NCI-H1930 (cell line): ENCODE data around the gene ZBTB8B.
"Not testable (repeated sequence)": the region's sequence is repeated elsewhere in the genome, so short reads cannot be mapped to it uniquely, and the experiment has no call there.

ENCODE experiments used
- DNase-seq, 2 experiments: peaks; one replicate each; lab custom pipeline; 2025; lab: John Stamatoyannopoulos, UW

Gene ZBTB8B

DNA sequence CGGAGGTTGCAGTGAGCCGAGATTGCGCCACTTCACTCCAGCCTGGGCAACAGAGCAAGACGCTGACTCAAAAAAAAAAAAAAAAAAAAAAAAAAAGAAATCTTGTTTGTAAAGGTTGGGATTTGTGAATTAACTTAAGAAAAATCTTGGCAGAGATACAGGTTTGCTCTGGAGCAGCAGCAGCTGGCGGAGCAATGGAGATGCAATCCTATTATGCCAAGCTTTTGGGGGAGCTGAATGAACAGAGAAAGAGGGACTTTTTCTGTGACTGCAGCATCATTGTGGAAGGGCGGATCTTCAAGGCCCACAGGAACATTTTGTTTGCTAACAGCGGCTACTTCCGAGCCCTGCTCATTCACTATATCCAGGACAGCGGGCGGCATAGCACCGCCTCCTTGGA lies 5.6 kb downstream of the ZBTB8B start:
- DNase-seq, result no peak

DNA sequence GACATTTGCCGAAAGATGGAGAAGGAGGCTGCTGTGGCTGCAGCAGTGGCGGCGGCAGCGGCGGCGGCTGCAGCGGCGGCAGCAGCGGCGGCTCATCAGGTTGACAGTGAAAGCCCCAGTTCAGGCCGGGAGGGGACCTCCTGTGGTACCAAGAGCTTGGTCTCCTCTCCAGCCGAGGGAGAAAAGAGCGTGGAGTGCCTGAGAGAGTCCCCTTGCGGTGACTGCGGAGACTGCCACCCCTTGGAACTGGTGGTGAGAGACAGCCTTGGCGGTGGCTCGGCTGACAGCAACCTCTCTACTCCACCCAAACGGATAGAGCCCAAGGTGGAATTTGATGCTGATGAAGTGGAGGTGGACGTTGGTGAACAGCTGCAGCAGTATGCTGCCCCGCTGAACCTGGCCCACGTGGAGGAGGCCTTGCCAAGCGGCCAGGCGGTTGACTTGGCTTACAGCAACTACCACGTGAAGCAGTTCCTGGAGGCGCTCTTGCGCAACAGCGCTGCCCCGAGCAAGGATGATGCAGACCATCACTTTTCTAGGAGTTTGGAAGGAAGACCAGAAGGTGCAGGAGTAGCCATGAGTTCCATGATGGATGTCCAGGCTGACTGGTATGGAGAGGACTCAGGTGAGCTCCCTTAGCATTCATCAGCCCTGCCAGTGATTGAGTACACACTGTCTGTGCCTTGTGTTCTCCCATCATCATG lies 6.3 kb downstream of the ZBTB8B start:
- DNase-seq, result no peak

- DNase-seq, result no peak
These were observed 7.0 kb downstream of the ZBTB8B start for GRCh38 chr1:32471695-32472362.

DNA sequence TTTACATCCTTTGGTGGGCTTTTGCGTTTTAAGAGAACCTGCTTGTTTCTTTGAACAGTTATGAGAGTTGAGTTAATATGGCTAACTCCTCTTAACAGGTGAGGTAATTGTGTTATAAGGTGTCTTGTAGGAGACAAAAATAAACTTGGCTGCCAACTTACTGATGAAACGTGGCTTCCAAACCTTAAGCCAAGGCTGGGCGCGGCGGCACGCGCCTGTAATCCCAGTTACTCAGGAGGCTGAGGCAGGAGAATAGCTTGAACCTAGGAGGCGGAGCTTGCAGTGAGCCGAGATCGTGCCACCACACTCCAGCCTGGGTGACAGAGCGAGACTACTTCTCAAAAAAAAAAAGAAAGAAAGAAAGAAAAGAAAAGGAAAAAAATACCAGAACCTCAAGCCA lies 8.1 kb downstream of the ZBTB8B start:
- DNase-seq, result not testable (repeated sequence)

DNA sequence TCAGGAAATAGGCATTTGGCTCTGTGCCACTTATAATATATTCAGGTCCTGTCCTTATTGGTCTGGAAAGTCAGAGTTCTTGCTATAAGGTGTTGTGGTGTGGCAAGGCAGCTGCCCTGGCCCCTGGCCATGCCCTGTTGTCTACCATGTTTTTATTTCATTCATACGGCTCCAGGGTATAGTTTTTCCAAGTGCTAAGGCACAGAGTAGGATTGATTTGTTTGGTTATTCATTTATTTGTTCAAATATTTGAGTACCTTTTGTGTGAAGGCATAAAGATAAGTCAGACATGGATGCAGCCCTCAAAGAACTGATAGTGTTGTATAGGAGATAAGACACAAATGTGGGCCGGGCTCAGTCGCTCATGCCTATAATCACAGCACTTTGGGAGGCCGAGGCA lies 10.1 kb downstream of the ZBTB8B start:
- no peak for DNase-seq

DNA sequence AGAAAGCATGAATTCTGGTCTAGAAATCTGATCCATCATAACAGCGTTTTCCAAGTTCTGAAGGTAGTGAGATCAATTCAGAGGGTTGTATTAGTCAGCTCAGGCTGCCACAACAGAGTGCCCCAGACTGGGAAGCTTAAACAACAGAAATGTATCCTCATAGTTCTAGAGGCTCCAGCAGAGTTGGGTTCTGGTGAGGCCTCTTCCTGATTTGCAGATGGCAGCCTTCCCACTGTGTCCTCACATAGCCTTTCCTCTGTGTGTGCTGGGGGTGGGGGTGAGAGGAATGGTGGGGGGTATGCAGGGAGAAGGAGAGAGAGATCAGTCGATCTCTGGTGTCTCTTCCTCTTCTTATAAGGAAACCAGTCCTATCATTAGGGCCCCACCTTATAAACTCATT lies 15.1 kb downstream of the ZBTB8B start:
- no peak for DNase-seq

DNA sequence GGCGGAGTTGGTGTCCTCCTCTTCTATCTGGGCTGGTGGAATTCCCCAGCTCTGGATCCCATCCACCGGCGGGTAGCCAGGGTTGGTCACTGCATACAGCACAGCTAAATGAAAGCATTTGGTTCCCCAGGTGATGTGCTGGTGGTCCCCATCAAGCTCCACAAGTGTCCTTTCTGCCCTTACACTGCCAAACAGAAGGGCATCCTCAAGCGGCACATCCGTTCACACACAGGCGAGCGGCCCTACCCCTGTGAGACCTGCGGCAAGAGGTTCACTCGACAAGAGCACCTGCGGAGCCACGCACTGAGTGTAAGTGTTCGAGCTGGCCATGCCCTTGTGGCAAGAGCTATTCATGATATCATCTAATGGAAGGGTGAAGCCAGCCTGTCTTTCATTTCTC lies 15.9 kb downstream of the ZBTB8B start:
- no peak for DNase-seq

GRCh38 chr1:32481788-32482187 lies 16.9 kb downstream of the ZBTB8B start:
- DNase-seq, result not testable (repeated sequence)

DNA sequence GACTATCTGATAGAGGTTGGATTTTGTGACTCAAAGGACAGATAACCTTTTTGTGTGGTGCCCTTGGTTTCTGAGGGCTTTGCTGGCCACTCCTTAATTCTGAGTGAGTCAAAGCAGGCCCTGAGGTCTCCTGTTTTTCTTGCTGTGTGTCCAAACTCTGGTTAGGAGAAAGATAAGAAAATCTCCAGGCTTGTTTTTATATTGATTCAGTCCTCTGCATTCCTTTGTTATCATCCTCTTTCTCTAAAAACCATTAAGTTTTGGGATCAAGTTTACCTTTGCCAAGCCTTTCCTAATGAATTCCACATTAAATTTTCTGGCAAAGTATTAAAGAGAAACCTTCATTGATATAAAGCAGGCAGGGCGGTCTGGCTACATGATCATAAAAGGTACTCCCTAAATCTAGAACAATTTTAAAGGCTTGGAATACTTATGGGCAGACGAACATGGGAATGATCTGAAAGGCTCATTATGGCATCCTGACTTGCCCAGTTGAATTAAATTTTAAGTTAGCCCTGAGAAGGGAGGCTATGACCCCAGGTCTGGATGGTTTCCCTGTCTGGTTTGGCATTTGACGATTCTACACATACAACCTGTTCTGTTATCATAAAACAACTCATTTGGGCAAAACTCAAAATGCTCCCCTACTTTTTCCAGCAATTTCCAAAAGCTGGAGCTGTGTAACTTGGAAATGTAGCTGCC lies 20.8 kb downstream of the ZBTB8B start:
- DNase-seq, result no peak

DNA sequence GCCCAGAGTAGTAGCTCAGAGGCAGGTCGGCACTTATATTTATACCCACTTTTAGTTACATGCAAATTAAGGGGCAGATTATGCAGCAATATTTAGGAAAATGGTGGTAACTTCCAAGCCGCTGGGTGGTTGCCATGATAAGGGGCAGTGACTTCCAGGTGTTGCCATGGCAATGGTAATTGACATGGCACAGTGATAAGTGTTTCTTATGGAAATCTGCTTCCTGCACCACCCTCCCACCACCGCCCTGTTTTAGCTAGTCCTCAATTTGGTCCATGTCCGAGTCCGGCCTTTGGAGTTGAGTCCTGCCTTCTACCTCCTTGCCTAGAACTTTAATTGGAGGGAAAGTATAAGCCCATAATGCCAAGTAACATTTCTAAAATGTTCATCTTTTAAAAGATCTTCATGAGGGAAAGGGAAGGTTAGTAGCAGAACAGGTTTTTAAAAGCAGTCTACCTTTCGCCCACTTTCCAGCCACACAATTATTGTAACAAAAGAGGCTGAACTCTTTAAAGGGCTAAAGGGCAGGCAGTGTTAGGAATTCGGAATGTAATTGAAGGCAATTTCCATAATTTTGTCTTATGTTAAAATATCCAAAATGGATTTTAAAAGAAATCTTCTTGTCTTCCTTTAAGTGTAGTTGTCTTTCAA lies 21.7 kb downstream of the ZBTB8B start:
- DNase-seq, result no peak

- DNase-seq, result no peak
These were observed 22.3 kb downstream of the ZBTB8B start for GRCh38 chr1:32487182-32487581.

DNA sequence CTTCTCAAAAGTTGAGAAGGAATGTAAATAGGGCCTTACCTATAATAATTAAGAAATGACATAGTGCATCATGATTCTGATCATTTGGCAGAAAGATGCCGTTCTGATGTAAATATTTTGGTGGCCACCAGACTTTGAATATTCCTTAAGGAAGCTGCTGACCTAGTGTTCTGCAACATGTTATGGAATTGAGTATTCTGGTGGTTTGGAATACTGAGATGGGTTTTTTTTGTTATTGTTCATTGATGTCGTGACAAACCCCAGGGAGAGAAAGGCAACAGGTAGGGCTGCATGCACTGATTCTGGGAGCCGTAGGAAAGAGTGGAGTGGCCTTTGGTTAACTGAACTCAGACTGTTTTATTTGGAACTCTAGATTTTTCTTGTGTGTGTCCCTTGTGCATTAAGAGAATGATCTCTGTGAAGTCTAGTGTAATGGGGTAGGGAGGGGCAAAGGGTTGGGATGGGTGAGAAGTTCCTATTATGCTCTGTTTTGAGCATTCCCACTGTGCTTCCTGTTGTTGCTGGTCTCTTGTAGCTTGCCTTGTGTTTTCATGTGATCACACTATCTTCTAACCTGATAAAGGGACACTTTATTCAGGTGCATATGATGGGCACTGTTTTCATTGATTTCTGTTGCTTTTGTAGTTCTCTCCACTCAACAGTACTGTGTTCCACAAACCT lies 25.0 kb downstream of the ZBTB8B start:
- no peak for DNase-seq

- no peak for DNase-seq
These were observed 26.5 kb downstream of the ZBTB8B start for GRCh38 chr1:32491386-32491785.

DNA sequence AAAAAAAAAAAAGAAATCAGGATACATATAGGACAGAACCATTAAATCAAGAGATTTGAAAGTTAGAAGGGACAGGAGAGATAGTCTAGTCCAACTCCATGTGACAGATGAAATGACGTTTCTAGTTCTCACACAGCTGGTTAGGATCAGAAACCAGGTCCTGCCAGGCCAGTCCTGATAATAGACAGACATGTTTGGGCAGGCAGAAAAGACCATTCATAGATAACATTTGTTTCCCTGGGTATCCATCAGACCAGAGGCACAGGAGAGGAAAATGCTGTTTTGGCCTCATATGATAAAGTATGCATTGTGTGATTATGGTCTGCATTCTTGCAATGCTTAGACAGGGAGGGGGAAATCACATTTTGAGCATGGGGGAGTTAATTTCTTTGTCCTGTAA lies 29.3 kb downstream of the ZBTB8B start:
- no peak for DNase-seq

DNA sequence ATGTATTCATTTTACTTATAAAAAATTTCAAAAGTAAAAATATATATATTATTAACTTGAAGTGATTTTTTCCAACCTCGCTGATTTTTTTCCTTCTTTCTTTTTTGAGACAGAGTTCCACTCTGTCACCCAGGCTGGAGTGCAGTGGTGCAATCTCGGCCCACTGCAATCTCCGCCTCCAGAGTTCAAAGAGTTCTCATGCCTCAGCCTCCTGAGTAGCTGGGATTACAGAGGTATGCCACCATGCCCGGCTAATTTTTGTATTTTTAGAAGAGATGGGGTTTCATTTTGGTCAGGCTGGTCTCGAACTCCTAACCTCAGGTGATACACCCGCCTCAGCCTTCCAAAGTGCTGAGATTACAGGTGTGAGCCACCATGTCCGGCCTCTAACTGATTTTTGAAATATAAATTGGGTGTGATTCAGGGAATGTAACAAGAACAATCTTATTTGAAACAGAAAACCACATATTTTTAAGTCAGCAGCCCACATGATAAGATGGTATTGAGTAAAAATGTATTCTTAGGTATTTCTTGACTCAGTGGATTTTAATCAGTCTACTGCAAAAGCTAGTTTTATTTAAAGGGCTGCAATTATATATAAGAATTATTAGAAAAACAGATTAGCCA lies 30.0 kb downstream of the ZBTB8B start:
- DNase-seq, result no peak

GRCh38 chr1:32496127-32496526 lies 31.3 kb downstream of the ZBTB8B start:
- DNase-seq, result no peak

DNA sequence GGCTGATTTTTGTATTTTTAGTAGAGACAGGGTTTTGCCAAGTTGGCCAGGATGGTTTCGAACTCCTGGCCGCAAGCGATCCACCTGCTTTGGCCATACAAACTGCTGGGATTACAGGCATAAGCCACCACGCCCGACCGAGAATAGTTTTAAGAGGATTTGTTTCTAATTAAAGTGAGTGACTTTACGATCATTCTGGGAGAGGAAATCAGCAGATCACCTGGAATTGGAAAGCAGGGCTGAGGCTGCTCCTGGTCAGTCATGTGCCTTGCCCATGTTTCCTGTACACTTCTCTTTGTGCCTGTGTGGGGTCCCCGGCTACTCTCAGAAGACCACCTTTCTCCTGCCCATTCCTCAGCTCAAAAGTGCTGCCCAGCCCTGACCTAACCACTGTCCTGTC lies 33.9 kb downstream of the ZBTB8B start:
- no peak for DNase-seq

- peak; percentile 34 to 63 for DNase-seq
These were observed 35.7 kb downstream of the ZBTB8B start for GRCh38 chr1:32500387-32501209.

DNA sequence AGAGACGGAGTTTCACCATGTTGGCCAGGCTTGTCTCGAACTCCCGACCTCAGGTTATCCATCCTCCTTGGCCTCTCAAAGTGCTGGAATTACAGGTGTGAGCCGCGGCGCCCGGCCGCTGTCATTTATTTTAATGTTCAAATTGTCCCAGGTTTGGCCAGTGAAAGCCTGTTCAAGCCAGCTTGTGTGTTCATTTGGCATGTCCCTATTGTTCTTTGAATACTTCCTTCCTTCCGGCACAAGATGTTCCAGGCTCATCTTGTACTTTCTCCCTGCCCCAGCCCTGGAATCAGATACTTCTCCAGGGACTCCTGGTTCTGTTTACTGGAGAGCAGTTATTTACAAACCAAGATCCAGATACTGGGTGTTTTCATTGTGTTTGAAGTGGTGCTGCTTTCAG lies 37.0 kb downstream of the ZBTB8B start:
- DNase-seq, result no peak

GRCh38 chr1:32503153-32503552 lies 38.3 kb downstream of the ZBTB8B start:
- DNase-seq, result no peak

GRCh38 chr1:32507021-32507420 lies 42.1 kb downstream of the ZBTB8B start:
- no peak for DNase-seq
